BLaER1 (cell line): ENCODE measurements around the gene CPSF4L.

ENCODE experiments used
- H3K27ac ChIP-seq: shearing (Covaris generic); formaldehyde crosslinking; 2 replicates; pipeline ENCODE4 v1.8.1; 2022
- H3K27me3 ChIP-seq: shearing (Covaris generic); formaldehyde crosslinking; 2 replicates; pipeline ENCODE4 v1.8.1; 2022
- H3K36me3 ChIP-seq: shearing (Covaris generic); formaldehyde crosslinking; 2 replicates; pipeline ENCODE4 v1.8.1; 2022
- H3K4me1 ChIP-seq: shearing (Covaris generic); formaldehyde crosslinking; 2 replicates; pipeline ENCODE4 v1.8.1; 2022
- H3K4me2 ChIP-seq: shearing (Covaris generic); formaldehyde crosslinking; 2 replicates; pipeline ENCODE4 v1.8.1; 2022
- H3K4me3 ChIP-seq: shearing (Covaris generic); formaldehyde crosslinking; 2 replicates; pipeline ENCODE4 v1.8.1; 2022
- H3K9ac ChIP-seq: shearing (Covaris generic); formaldehyde crosslinking; 2 replicates; pipeline ENCODE4 v1.8.1; 2022
- H3K9me3 ChIP-seq: shearing (Covaris generic); formaldehyde crosslinking; 2 replicates; pipeline ENCODE4 v1.8.1; 2022
- H4K20me1 ChIP-seq: shearing (Covaris generic); formaldehyde crosslinking; 2 replicates; pipeline ENCODE4 v1.8.1; 2022
- Cebpa-rat ChIP-seq: shearing (Covaris generic); IDR thresholded peaks from 2 replicates; pipeline ENCODE4 v1.8.1; 2022

CPSF4L gene

GRCh38 chr17:73283841-73284282 is 22.2 kb upstream of the CPSF4L start:
- Histone ChIP-seq H3K4me2 (peak overlapping the region; percentile 89), H3K9ac (peak overlapping the region; percentile 74), H3K27me3 (no peaks in the 10 kb centered on the region), H3K27ac (peak overlapping the region; percentile 74), H3K36me3 (peaks cover 17% of the 10 kb centered on the region), H4K20me1 (peaks cover 32% of the 10 kb centered on the region), H3K4me3 (peak overlapping the region; percentile 39; the same call in 1 of the 2 replicates), H3K9me3 (no peaks in the 10 kb centered on the region), H3K4me1 (peaks cover 49% of the 10 kb centered on the region)
- no peak for TF ChIP-seq Cebpa-rat

GRCh38 chr17:73283250-73283649 is 21.6 kb upstream of the CPSF4L start:
- Histone ChIP-seq H3K9ac (peak overlapping the region; percentile 74), H3K9me3 (no peaks in the 10 kb centered on the region), H3K27ac (peak overlapping the region; percentile 74), H3K4me1 (peaks cover 52% of the 10 kb centered on the region), H3K27me3 (no peaks in the 10 kb centered on the region), H3K4me2 (peak overlapping the region; percentile 89), H3K36me3 (peaks cover 17% of the 10 kb centered on the region), H3K4me3 (peak overlapping the region; percentile 39; the same call in 1 of the 2 replicates), H4K20me1 (peaks cover 32% of the 10 kb centered on the region)
- TF ChIP-seq Cebpa-rat = no peak

GRCh38 chr17:73282629-73283028 is 20.9 kb upstream of the CPSF4L start:
- Histone ChIP-seq H3K4me2 (peak overlapping the region; percentile 89), H3K36me3 (peaks cover 17% of the 10 kb centered on the region), H3K4me3 (no peak overlapping the region), H3K4me1 (peaks cover 58% of the 10 kb centered on the region), H4K20me1 (peaks cover 28% of the 10 kb centered on the region), H3K9ac (peak overlapping the region; percentile 25), H3K27ac (peak overlapping the region; percentile 74), H3K27me3 (no peaks in the 10 kb centered on the region), H3K9me3 (no peaks in the 10 kb centered on the region)
- TF ChIP-seq Cebpa-rat = no peak

GRCh38 chr17:73281928-73282327 is 20.2 kb upstream of the CPSF4L start:
- Histone ChIP-seq H4K20me1 (peaks cover 21% of the 10 kb centered on the region), H3K36me3 (peaks cover 17% of the 10 kb centered on the region), H3K9me3 (no peaks in the 10 kb centered on the region), H3K4me2 (peak overlapping the region; percentile 89), H3K27ac (peak overlapping the region; percentile 74), H3K27me3 (no peaks in the 10 kb centered on the region), H3K4me3 (no peak overlapping the region), H3K9ac (peak overlapping the region; percentile 25; the same call in 1 of the 2 replicates), H3K4me1 (peaks cover 59% of the 10 kb centered on the region)
- no peak for TF ChIP-seq Cebpa-rat

- Histone ChIP-seq H3K36me3 (peaks cover 4% of the 10 kb centered on the region; the same call in 1 of the 2 replicates), H3K9ac (no peak overlapping the region), H3K27me3 (no peaks in the 10 kb centered on the region), H4K20me1 (peaks cover 13% of the 10 kb centered on the region; the same call in 1 of the 2 replicates), H3K4me2 (no peak overlapping the region), H3K4me3 (no peak overlapping the region), H3K27ac (no peak overlapping the region), H3K4me1 (peaks cover 58% of the 10 kb centered on the region), H3K9me3 (no peaks in the 10 kb centered on the region)
- no peak for TF ChIP-seq Cebpa-rat
Observed at GRCh38 chr17:73280191-73280590, 18.5 kb upstream of the CPSF4L start.

GRCh38 chr17:73279704-73280103 is 18.0 kb upstream of the CPSF4L start:
- no peak for TF ChIP-seq Cebpa-rat

GRCh38 chr17:73278465-73279453 is 17.1 kb upstream of the CPSF4L start:
- Histone ChIP-seq H3K4me1 (peaks cover 43% of the 10 kb centered on the region), H3K36me3 (no peaks in the 10 kb centered on the region), H3K9ac (peak overlapping the region; percentile 10; the same call in 1 of the 2 replicates), H4K20me1 (peaks cover 2% of the 10 kb centered on the region; the same call in 1 of the 2 replicates), H3K9me3 (no peaks in the 10 kb centered on the region), H3K27me3 (no peaks in the 10 kb centered on the region), H3K27ac (no peak overlapping the region), H3K4me2 (peak overlapping the region; percentile 42), H3K4me3 (no peak overlapping the region)
- TF ChIP-seq Cebpa-rat = no peak

More at GRCh38 chr17:73279704-73280103, 18.0 kb upstream of the CPSF4L start:
- Histone ChIP-seq H3K27ac (no peak overlapping the region), H3K36me3 (no peaks in the 10 kb centered on the region), H3K9ac (no peak overlapping the region), H3K4me3 (no peak overlapping the region), H3K4me1 (peaks cover 53% of the 10 kb centered on the region), H3K9me3 (no peaks in the 10 kb centered on the region), H3K27me3 (no peaks in the 10 kb centered on the region), H3K4me2 (no peak overlapping the region), H4K20me1 (peaks cover 11% of the 10 kb centered on the region; the same call in 1 of the 2 replicates)

- H3K9me3 ChIP-seq = no peaks in the 10 kb centered on the region
- no peak overlapping the region for H3K4me3 ChIP-seq
- H3K27ac ChIP-seq = no peak overlapping the region
Observed at GRCh38 chr17:73278049-73278464, 16.4 kb upstream of the CPSF4L start.

GRCh38 chr17:73274490-73274889 is 12.8 kb upstream of the CPSF4L start:
- 0 out of 2 replicates have a peak, but pooled peaks cover 6% of the 10 kb centered on the region for H3K9me3 ChIP-seq
- no peak for TF ChIP-seq Cebpa-rat

More at GRCh38 chr17:73278049-73278464, 16.4 kb upstream of the CPSF4L start:
- Histone ChIP-seq H3K4me1 (peaks cover 36% of the 10 kb centered on the region), H3K9ac (peak overlapping the region; percentile 10; the same call in 1 of the 2 replicates), H3K4me2 (peak overlapping the region; percentile 42), H3K36me3 (no peaks in the 10 kb centered on the region), H4K20me1 (no peaks in the 10 kb centered on the region), H3K27me3 (no peaks in the 10 kb centered on the region)
- TF ChIP-seq Cebpa-rat = no peak

GRCh38 chr17:73272906-73273218 is 11.2 kb upstream of the CPSF4L start:
- Histone ChIP-seq H3K9me3 (0 out of 2 replicates have a peak, but pooled peaks cover 6% of the 10 kb centered on the region), H3K9ac (no peak overlapping the region), H3K4me2 (no peak overlapping the region), H3K36me3 (no peaks in the 10 kb centered on the region), H3K27me3 (no peaks in the 10 kb centered on the region), H3K27ac (no peak overlapping the region), H3K4me3 (no peak overlapping the region), H4K20me1 (no peaks in the 10 kb centered on the region), H3K4me1 (peaks cover 12% of the 10 kb centered on the region)
- TF ChIP-seq Cebpa-rat = no peak

More at GRCh38 chr17:73274490-73274889, 12.8 kb upstream of the CPSF4L start:
- H4K20me1 ChIP-seq = no peaks in the 10 kb centered on the region
- H3K27me3 ChIP-seq = no peaks in the 10 kb centered on the region
- H3K4me3 ChIP-seq = no peak overlapping the region
- H3K4me1 ChIP-seq = peaks cover 16% of the 10 kb centered on the region
- H3K36me3 ChIP-seq = no peaks in the 10 kb centered on the region
- H3K27ac ChIP-seq = no peak overlapping the region
- H3K4me2 ChIP-seq = no peak overlapping the region
- no peak overlapping the region for H3K9ac ChIP-seq
